Measurements from ENCODE around the gene TMCO2.

The TMCO2 gene

DNA sequence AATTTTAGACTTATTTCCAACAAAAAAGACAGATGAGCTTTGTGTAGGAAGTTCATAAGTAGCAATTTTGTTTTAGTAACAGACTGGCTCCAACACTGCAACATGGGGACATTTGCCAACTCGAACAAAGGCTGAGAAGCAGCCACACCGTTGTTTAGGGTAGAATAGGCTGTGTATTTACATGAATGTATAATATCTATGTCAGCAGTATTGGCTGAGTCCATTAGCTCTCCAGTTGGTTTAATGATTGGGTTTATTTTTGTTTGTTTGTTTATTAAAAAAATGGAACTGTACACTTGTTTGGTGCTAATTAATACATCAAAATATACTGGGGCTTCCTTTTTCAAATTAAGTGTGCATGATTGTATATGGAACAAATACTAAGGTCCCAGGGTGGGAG, 7.3 kb upstream of the TMCO2 start:
- Histone ChIP-seq H3K36me3 (ENCODE audit: control insufficient read depth, low read depth, low read length) (peaks cover 36% of the 10 kb centered on the region), H3K4me3 (ENCODE audit: low read length) (no peak overlapping the region), H3K27ac (ENCODE audit: low read length) (no peak overlapping the region)

DNA sequence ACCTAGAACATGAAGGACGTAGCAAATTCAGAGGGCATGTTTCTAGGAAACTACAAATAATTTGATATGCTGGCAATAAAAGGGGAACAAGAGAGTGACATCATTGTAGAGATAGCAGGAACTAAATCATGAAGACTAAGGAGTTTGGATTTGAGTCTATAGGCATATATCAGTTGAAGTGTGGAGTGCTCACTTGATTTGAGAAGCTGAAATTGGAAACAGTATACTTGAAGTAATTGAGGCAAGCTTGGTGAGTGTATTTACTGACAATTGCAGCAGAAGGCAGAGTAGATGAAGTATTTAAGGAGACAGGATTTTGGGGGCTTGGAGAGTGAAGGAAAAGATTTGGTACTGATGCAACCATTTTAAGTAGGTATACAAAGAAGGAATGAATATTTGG, 6.4 kb upstream of the TMCO2 start:
- no peaks in the 10 kb centered on the region for H3K27me3 ChIP-seq (ENCODE audit: control insufficient read depth, insufficient read depth, low read length)
- H3K36me3 ChIP-seq (ENCODE audit: control insufficient read depth, low read depth, low read length), result peaks cover 28% of the 10 kb centered on the region
- no peak overlapping the region for H3K4me3 ChIP-seq (ENCODE audit: low read length)
- H3K4me1 ChIP-seq (ENCODE audit: control insufficient read depth, low read depth, low read length), result no peaks in the 10 kb centered on the region
- no peaks in the 10 kb centered on the region for H3K9me3 ChIP-seq (ENCODE audit: control insufficient read depth, low read depth, low read length)
- H3K27ac ChIP-seq (ENCODE audit: low read length), result no peak overlapping the region
- no peak overlapping the region for H3K9ac ChIP-seq (ENCODE audit: low read length)

More for the DNA sequence above, 7.3 kb upstream of the TMCO2 start:
- Histone ChIP-seq H3K9me3 (ENCODE audit: control insufficient read depth, low read depth, low read length) (no peaks in the 10 kb centered on the region), H3K9ac (ENCODE audit: low read length) (no peak overlapping the region), H3K4me1 (ENCODE audit: control insufficient read depth, low read depth, low read length) (no peaks in the 10 kb centered on the region), H3K27me3 (ENCODE audit: control insufficient read depth, insufficient read depth, low read length) (no peaks in the 10 kb centered on the region)

DNA sequence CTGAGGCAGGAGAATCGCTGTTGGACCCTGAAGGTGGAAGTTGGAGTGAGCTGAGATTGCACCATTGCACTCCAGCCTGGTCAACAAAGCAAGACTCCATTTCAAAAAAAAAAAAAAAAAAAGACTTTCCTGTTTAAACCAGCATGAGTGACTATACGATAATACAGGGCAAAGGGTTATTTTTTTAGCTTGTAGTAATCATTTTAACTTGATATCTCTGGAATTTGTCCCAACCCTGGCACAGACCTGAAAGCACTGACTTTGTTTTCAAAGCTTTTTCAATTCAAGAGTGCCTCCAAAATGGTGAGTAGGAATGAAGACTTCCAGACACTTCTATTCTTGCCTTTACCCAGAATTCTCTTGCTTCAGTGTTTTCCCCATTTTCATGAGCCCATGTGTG, 4.4 kb upstream of the TMCO2 start:
- Histone ChIP-seq H3K4me3 (ENCODE audit: low read length) (no peak overlapping the region), H3K27ac (ENCODE audit: low read length) (no peak overlapping the region)

GRCh38 chr1:40244138-40244744, 3.5 kb upstream of the TMCO2 start:
- Histone ChIP-seq H3K9me3 (ENCODE audit: control insufficient read depth, low read depth, low read length) (no peaks in the 10 kb centered on the region), H3K27ac (ENCODE audit: low read length) (no peak overlapping the region), H3K36me3 (ENCODE audit: control insufficient read depth, low read depth, low read length) (peaks cover under 1% of the 10 kb centered on the region), H3K4me3 (ENCODE audit: low read length) (no peak overlapping the region), H3K9ac (ENCODE audit: low read length) (no peak overlapping the region), H3K4me1 (ENCODE audit: control insufficient read depth, low read depth, low read length) (no peaks in the 10 kb centered on the region), H3K27me3 (ENCODE audit: control insufficient read depth, insufficient read depth, low read length) (no peaks in the 10 kb centered on the region)

More for the DNA sequence above, 4.4 kb upstream of the TMCO2 start:
- Histone ChIP-seq H3K4me1 (ENCODE audit: control insufficient read depth, low read depth, low read length) (no peaks in the 10 kb centered on the region), H3K27me3 (ENCODE audit: control insufficient read depth, insufficient read depth, low read length) (no peaks in the 10 kb centered on the region), H3K9me3 (ENCODE audit: control insufficient read depth, low read depth, low read length) (no peaks in the 10 kb centered on the region), H3K36me3 (ENCODE audit: control insufficient read depth, low read depth, low read length) (peaks cover 9% of the 10 kb centered on the region), H3K9ac (ENCODE audit: low read length) (no peak overlapping the region)

- Histone ChIP-seq H3K27ac (ENCODE audit: low read length) (no peak overlapping the region), H3K4me1 (ENCODE audit: control insufficient read depth, low read depth, low read length) (no peaks in the 10 kb centered on the region), H3K9me3 (ENCODE audit: control insufficient read depth, low read depth, low read length) (no peaks in the 10 kb centered on the region), H3K9ac (ENCODE audit: low read length) (no peak overlapping the region), H3K4me3 (ENCODE audit: low read length) (no peak overlapping the region), H3K36me3 (ENCODE audit: control insufficient read depth, low read depth, low read length) (no peaks in the 10 kb centered on the region), H3K27me3 (ENCODE audit: control insufficient read depth, insufficient read depth, low read length) (no peaks in the 10 kb centered on the region)
These were observed 2.1 kb upstream of the TMCO2 start for GRCh38 chr1:40245686-40246085.

GRCh38 chr1:40248412-40248811, 675 bp downstream of the TMCO2 start:
- no peaks in the 10 kb centered on the region for H3K9me3 ChIP-seq (ENCODE audit: control insufficient read depth, low read depth, low read length)

DNA sequence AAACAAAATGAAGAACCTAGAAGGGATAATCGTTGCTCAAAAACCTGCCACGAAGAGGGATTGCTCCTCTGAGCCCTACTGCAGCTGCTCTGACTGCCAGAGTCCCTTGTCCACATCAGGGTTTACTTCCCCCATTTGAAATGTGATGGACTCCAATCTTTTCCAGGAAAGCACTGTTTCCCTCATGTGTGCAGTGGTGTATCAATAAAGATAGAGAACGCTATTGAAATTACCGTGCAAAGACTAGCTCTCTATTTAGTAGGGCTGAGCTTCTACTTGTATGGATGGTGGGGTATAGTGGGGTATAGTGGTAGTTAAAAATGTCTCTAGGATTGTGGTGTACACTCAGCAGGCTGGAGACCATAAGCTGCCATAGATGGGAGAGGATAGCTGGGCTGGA, 3.7 kb downstream of the TMCO2 start:
- Histone ChIP-seq H3K27me3 (ENCODE audit: control insufficient read depth, insufficient read depth, low read length) (no peaks in the 10 kb centered on the region), H3K4me3 (ENCODE audit: low read length) (no peak overlapping the region), H3K27ac (ENCODE audit: low read length) (no peak overlapping the region), H3K9me3 (ENCODE audit: control insufficient read depth, low read depth, low read length) (no peaks in the 10 kb centered on the region), H3K36me3 (ENCODE audit: control insufficient read depth, low read depth, low read length) (no peaks in the 10 kb centered on the region), H3K4me1 (ENCODE audit: control insufficient read depth, low read depth, low read length) (no peaks in the 10 kb centered on the region), H3K9ac (ENCODE audit: low read length) (no peak overlapping the region)

More at GRCh38 chr1:40248412-40248811, 675 bp downstream of the TMCO2 start:
- Histone ChIP-seq H3K4me3 (ENCODE audit: low read length) (no peak overlapping the region), H3K27me3 (ENCODE audit: control insufficient read depth, insufficient read depth, low read length) (no peaks in the 10 kb centered on the region), H3K36me3 (ENCODE audit: control insufficient read depth, low read depth, low read length) (no peaks in the 10 kb centered on the region), H3K27ac (ENCODE audit: low read length) (no peak overlapping the region), H3K4me1 (ENCODE audit: control insufficient read depth, low read depth, low read length) (no peaks in the 10 kb centered on the region), H3K9ac (ENCODE audit: low read length) (no peak overlapping the region)

DNA sequence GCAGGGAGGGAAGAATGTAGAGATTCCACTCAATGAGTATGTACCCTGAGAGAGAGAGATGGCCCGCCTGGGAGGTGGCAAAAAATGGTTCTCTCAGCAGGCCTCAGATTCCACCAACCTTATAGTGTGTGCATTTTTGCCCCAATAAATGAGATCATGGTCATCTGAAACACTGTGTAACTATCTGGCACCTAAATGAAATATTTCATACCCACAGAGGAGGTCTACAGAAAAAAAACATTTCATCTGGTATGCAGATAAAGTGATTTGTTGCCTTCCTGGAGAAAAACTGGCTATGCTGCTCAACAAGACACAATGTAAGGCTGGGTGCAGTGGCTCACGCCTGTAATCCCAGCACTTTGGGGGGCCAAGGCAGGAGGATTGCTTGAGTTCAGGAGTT, 4.9 kb downstream of the TMCO2 start:
- Histone ChIP-seq H3K36me3 (ENCODE audit: control insufficient read depth, low read depth, low read length) (no peaks in the 10 kb centered on the region), H3K4me1 (ENCODE audit: control insufficient read depth, low read depth, low read length) (peaks cover 4% of the 10 kb centered on the region), H3K9me3 (ENCODE audit: control insufficient read depth, low read depth, low read length) (no peaks in the 10 kb centered on the region), H3K27ac (ENCODE audit: low read length) (no peak overlapping the region), H3K9ac (ENCODE audit: low read length) (no peak overlapping the region), H3K4me3 (ENCODE audit: low read length) (no peak overlapping the region), H3K27me3 (ENCODE audit: control insufficient read depth, insufficient read depth, low read length) (no peaks in the 10 kb centered on the region)

DNA sequence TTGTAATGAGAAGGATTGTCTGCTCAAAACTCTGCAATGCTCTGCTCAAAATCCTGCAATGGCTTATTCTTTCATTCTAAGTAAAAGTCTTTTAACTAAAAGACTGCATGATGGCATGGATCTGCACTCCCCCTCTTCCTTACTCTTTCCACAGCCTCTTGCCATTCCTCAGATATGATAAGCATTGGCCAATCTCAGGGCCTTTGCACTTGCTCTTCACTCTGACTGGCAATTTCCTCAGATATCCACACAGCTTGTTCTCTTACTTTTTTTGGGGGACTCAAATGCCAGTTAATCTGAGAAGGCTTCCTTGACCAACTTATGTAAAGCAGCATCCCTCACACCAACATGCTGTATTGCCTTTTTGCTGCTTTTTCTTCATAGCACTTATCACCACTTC, 7.5 kb downstream of the TMCO2 start:
- H3K36me3 ChIP-seq (ENCODE audit: control insufficient read depth, low read depth, low read length), result peaks cover 2% of the 10 kb centered on the region
- H3K4me1 ChIP-seq (ENCODE audit: control insufficient read depth, low read depth, low read length), result peaks cover 4% of the 10 kb centered on the region
- no peak overlapping the region for H3K9ac ChIP-seq (ENCODE audit: low read length)
- no peaks in the 10 kb centered on the region for H3K27me3 ChIP-seq (ENCODE audit: control insufficient read depth, insufficient read depth, low read length)
- no peak overlapping the region for H3K27ac ChIP-seq (ENCODE audit: low read length)
- H3K9me3 ChIP-seq (ENCODE audit: control insufficient read depth, low read depth, low read length), result no peaks in the 10 kb centered on the region
- H3K4me3 ChIP-seq (ENCODE audit: low read length), result no peak overlapping the region

DNA sequence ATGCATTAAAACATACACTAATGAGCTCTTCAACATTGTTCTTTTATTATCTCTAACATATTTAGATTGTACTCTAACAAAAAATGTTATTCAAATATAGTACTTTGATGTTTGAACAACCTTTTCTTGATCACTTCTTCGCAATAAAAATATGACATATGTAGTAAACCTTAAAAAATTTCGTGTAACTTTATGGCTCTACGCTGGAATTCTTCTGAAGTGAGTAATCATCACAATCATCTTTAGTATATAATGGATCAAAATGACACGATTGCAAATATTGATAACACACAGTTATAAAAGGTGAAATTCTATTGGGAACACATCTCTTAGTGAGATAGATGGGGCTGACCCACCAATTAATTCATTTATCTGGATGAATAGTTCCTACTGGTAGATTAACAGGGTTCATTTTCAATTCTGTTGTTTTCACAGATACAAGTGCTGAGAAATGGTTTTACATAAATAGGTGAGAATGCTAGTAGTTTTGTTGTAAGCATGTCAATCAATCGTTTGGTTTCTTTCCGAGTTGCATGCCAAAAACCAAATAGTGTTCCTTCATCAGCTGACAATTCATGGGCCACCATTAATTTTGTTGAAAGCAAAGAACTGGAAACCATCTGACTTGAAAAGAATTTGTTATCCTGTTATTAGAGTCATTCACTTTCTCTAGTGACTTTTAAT, 8.8 kb downstream of the TMCO2 start:
- H3K27me3 ChIP-seq (ENCODE audit: control insufficient read depth, insufficient read depth, low read length), result no peaks in the 10 kb centered on the region
- H3K4me1 ChIP-seq (ENCODE audit: control insufficient read depth, low read depth, low read length), result peaks cover 4% of the 10 kb centered on the region
- peak overlapping the region; percentile 94 for H3K4me3 ChIP-seq (ENCODE audit: low read length)
- peak overlapping the region; percentile 97 for H3K9ac ChIP-seq (ENCODE audit: low read length)
- peaks cover 15% of the 10 kb centered on the region for H3K36me3 ChIP-seq (ENCODE audit: control insufficient read depth, low read depth, low read length)
- H3K27ac ChIP-seq (ENCODE audit: low read length), result no peak overlapping the region
- H3K9me3 ChIP-seq (ENCODE audit: control insufficient read depth, low read depth, low read length), result no peaks in the 10 kb centered on the region

- H3K4me1 ChIP-seq (ENCODE audit: control insufficient read depth, low read depth, low read length), result peaks cover 4% of the 10 kb centered on the region
- H3K9ac ChIP-seq (ENCODE audit: low read length), result peak overlapping the region; percentile 97
- H3K9me3 ChIP-seq (ENCODE audit: control insufficient read depth, low read depth, low read length), result no peaks in the 10 kb centered on the region
- no peaks in the 10 kb centered on the region for H3K27me3 ChIP-seq (ENCODE audit: control insufficient read depth, insufficient read depth, low read length)
- H3K36me3 ChIP-seq (ENCODE audit: control insufficient read depth, low read depth, low read length), result peaks cover 22% of the 10 kb centered on the region
- peak overlapping the region; percentile 92 for H3K27ac ChIP-seq (ENCODE audit: low read length)
- peak overlapping the region; percentile 94 for H3K4me3 ChIP-seq (ENCODE audit: low read length)
These were observed 9.6 kb downstream of the TMCO2 start for GRCh38 chr1:40257313-40257687.

Data from iPS-18a (cell line).